PFSK-1 (cell line): ENCODE measurements around the gene MLN.

ENCODE experiments used
- FOXP2 ChIP-seq: optimal IDR thresholded peaks from 2 replicates; pipeline ENCODE3; 2011; ENCODE audit warnings: borderline replicate concordance, control low read depth, inconsistent platforms; ENCODE audit not compliant: insufficient read depth; ENCODE audit errors: extremely low read length, extremely low read depth
- POLR2AphosphoS5 ChIP-seq: IDR thresholded peaks from 2 replicates; pipeline ENCODE4 v1.6.1; 2012; ENCODE audit warnings: low read depth, mild to moderate bottlenecking, control low read depth, low read length, moderate library complexity
- REST ChIP-seq, 2 experiments: IDR thresholded peaks; 2 replicates each; pipeline versions ENCODE4 v1.6.1 to v1.8.0; 2011 to 2012; ENCODE audit warnings: low read depth in 2 of 2, low read length in 2 of 2, control low read depth in 1 of 2, inconsistent platforms in 1 of 2, mild to moderate bottlenecking in 1 of 2, moderate library complexity in 1 of 2; ENCODE audit not compliant: insufficient read depth in 1 of 2
- SIN3A ChIP-seq: IDR thresholded peaks from 2 replicates; pipeline ENCODE4 v1.6.1; 2012; ENCODE audit warnings: mild to moderate bottlenecking, low read length, moderate library complexity, borderline replicate concordance; ENCODE audit not compliant: insufficient read depth
- TAF1 ChIP-seq: IDR thresholded peaks from 2 replicates; pipeline ENCODE4 v1.6.1; 2012; ENCODE audit warnings: low read length, control low read depth, borderline replicate concordance; ENCODE audit not compliant: insufficient read depth

MLN gene

DNA sequence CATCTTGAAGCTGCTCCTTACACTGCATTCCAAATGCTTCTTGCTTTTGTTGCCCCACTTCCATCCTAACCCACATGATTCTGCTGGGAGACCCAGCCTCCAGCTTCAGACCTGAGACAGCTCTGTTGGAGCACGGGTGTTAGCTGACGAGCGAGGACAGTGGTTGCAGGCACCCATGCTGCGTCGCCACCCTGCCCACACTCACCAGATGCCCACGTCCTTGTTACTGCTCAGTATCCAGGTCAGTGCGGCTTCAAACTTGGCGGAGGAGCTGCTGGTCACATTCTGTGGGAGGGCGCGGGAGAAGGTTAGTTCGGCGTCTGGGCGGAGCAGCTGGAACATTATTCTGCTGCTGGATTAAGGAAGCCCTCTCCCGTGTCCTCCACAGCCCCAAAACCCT lies 23.9 kb downstream of the MLN start:
- no peak for TF ChIP-seq FOXP2
- no peak for TF ChIP-seq SIN3A
- no peak for TF ChIP-seq REST (IDR thresholded peaks at IDR 0.05; ENCODE audit: insufficient read depth in 1 of 2, low read depth in 2 of 2, low read length in 2 of 2)
- TF ChIP-seq POLR2AphosphoS5, result no peak
- TF ChIP-seq TAF1, result no peak

DNA sequence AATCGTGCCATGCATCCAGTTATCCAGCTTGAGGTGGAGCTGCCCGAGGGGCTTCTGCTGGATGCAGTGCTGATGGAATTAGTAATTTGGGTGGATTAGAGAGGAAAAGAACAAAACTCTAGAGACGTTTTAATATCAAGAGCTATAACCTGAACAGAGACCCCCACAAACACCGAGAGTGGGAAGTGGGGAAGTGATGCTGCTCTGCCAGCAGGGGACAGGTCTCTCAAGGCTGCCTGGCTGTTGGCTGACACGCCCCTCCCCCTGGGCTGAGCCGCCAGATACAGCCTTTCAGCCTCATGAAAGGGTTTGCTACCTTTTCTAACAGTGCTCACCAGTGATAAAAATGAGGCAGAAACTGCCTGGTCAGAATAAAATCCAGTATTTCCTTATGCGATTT lies 24.5 kb downstream of the MLN start:
- TF ChIP-seq SIN3A, result no peak
- TF ChIP-seq REST (IDR thresholded peaks at IDR 0.05; ENCODE audit: insufficient read depth in 1 of 2, low read depth in 2 of 2, low read length in 2 of 2), result no peak
- no peak for TF ChIP-seq FOXP2
- TF ChIP-seq TAF1, result no peak
- TF ChIP-seq POLR2AphosphoS5, result no peak

DNA sequence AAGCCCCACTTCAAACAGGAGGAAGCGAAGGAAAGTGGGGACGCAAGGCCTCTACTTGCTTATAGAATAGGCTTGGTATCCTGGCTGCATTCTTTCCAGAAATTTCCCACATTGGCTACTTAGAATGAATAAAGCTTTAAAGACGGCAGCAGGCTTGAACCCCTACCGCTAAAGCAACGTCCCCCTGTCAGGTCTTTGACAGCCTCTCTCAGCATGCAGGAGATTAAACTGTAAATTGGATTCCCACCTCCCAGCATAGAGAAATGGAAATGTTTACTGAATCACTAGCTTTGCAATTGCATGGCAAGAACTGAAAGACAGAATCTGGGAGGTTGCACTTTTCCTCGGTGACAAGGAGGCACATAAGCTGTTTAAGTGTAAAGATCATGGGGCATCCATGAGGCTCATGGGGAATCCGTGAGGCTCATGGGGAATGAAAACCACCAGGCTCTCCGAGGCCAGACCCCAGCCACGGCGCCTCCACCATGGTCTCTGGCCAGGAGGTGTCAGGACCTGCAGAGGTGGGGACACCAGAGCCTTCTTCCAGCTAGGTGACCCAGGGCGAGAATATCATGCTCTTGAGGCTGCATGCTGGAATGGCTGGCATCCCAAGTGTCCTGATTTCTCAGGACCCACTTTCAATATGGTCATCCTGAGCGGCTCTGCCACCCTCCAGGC lies 25.2 kb downstream of the MLN start:
- TF ChIP-seq POLR2AphosphoS5 (no peak), REST (IDR thresholded peaks at IDR 0.05; ENCODE audit: insufficient read depth in 1 of 2, low read depth in 2 of 2, low read length in 2 of 2) (no peak), FOXP2 (no peak), SIN3A (no peak)

GRCh38 chr6:33777398-33778388 lies 26.1 kb downstream of the MLN start:
- TF ChIP-seq FOXP2 (no peak), TAF1 (no peak), REST (IDR thresholded peaks at IDR 0.05; ENCODE audit: insufficient read depth in 1 of 2, low read depth in 2 of 2, low read length in 2 of 2) (no peak), POLR2AphosphoS5 (no peak), SIN3A (no peak)
